Measurements from ENCODE around the gene SDHAF3. TPM values are rescaled to one million over a fixed set of nuclear protein-coding genes. Genes with fewer than 3 reads are reported as not detected.
"Not testable (repeated sequence)": the region's sequence is repeated elsewhere in the genome, so short reads cannot be mapped to it uniquely, and the experiment has no call there.

The SDHAF3 gene
- 7.8 TPM for total RNA-seq (2013)
- polyA plus RNA-seq (10 to 100 TPM in 2 of 3 donors, 1 to 10 TPM in 1; 2.9 to 23.3 (median 23.2) TPM), polyA minus RNA-seq (2.5 TPM in 2 replicates), total RNA-seq (0.08 to 3.3 (median 2.2) reads per million in 11 experiments)

DNA sequence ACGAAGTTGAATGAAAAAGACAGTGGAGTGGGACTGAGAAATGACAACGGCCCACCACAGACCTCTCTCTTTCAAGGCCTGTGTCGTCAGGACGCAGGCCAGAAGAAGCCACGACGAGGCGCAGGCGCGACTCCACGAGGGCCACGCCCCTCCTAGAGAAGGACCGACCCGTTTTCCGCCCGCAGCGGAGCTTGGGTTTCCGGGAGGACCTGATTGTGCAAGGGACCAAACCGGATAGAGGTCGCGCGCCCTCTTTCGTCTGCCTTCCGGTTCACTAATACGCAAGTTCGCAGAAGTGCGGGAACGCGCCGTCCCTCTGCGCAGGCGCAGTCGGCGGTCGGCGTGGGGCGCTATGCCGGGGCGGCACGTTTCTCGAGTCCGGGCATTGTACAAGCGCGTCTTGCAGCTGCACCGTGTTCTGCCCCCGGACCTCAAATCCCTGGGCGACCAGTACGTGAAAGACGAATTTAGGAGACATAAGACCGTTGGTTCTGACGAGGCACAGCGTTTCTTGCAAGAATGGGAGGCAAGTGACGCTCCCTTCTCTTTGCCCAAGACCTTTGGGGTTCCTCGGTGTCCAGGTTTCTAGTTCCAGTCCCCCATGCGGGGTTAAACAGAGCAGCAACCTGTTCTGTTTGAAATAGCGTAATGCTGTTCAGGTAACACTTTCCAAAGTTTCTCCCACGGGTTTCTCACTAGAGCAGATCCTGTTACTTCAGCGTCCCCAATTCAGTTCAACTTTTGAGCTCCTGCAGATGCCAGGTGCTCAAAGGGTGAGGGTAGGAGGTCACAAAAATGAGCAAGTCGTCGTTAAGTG, at the start of gene SDHAF3:
Gene SDHAF3, plus strand, starts transcription at position 327 of the 817 bp plus-strand sequence. Its CDS starts 26 bp downstream, at position 353.
- Histone ChIP-seq H3K4me3 (replicated peaks in 1 of 3; ENCODE audit: low read depth in 2 of 3, low read length in 3 of 3) (peak within 1 kb of the TSS; percentile 79 to 89 (median 80)), H4K20me1 (ENCODE audit: insufficient read depth, low read length) (no peaks in the 10 kb centered on the region), H3K79me2 (ENCODE audit: insufficient read depth, low read length) (no peaks in the 10 kb centered on the region), H3K27ac (ENCODE audit: low read depth in 1 of 2, low read length in 2 of 2) (peak within 1 kb of the TSS; percentile 65 to 86), H3K4me1 (ENCODE audit: control insufficient read depth in 1 of 2, insufficient read depth in 2 of 2, low read length in 2 of 2) (peaks cover 26 to 34% of the 10 kb centered on the region in 2 donors), H3K9me3 (replicated peaks in 1 of 2; ENCODE audit: control insufficient read depth in 1 of 2, insufficient read depth in 1 of 2, low read length in 2 of 2) (no peaks in the 10 kb centered on the region), H3K36me3 (replicated peaks in 1 of 2; ENCODE audit: control insufficient read depth in 1 of 2, insufficient read depth in 2 of 2, low read length in 2 of 2) (no peaks in the 10 kb centered on the region), H2AFZ (ENCODE audit: insufficient read depth, low read depth, low read length, poor library complexity, severe bottlenecking) (peak within 1 kb of the TSS; percentile 93), H3K4me2 (replicated peaks; ENCODE audit: extremely low read depth, low read length, poor library complexity, severe bottlenecking) (peak within 1 kb of the TSS; percentile 82), H3K27me3 (ENCODE audit: control insufficient read depth in 2 of 2, insufficient read depth in 2 of 2, low read length in 2 of 2) (no peaks in the 10 kb centered on the region), H3K9ac (ENCODE audit: insufficient read depth, low read length, poor library complexity, severe bottlenecking) (peak within 1 kb of the TSS; percentile 60)
- Mint-ChIP-seq H3K4me1 (peaks cover 34% of the 10 kb centered on the region), H3K9me3 (peaks cover 0 to 16% (median 7%) of the 10 kb centered on the region in 7 donors), H3K27me3 (ENCODE audit: low read depth in 3 of 3) (peaks cover 0 to 6% (median 3%) of the 10 kb centered on the region in 3 donors), H3K4me3 (peak within 1 kb of the TSS; percentile 92 to 98), H3K36me3 (peaks cover 4 to 9% of the 10 kb centered on the region in 2 donors), H3K27ac (peak within 1 kb of the TSS; percentile 92 to 96 (median 95))
- peak; percentile 97 to 98 (median 98) for DNase-seq
- TF ChIP-seq, protein P1, sequence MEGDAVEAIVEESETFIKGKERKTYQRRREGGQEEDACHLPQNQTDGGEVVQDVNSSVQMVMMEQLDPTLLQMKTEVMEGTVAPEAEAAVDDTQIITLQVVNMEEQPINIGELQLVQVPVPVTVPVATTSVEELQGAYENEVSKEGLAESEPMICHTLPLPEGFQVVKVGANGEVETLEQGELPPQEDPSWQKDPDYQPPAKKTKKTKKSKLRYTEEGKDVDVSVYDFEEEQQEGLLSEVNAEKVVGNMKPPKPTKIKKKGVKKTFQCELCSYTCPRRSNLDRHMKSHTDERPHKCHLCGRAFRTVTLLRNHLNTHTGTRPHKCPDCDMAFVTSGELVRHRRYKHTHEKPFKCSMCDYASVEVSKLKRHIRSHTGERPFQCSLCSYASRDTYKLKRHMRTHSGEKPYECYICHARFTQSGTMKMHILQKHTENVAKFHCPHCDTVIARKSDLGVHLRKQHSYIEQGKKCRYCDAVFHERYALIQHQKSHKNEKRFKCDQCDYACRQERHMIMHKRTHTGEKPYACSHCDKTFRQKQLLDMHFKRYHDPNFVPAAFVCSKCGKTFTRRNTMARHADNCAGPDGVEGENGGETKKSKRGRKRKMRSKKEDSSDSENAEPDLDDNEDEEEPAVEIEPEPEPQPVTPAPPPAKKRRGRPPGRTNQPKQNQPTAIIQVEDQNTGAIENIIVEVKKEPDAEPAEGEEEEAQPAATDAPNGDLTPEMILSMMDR (IDR thresholded peaks at IDR 0.05), result no peak
- intact Hi-C loops (cut with micrococcal nuclease), result no loop called here
- 0% methylated on average over 51 of the region's 59 CpGs for WGBS (ENCODE audit: insufficient coverage)

DNA sequence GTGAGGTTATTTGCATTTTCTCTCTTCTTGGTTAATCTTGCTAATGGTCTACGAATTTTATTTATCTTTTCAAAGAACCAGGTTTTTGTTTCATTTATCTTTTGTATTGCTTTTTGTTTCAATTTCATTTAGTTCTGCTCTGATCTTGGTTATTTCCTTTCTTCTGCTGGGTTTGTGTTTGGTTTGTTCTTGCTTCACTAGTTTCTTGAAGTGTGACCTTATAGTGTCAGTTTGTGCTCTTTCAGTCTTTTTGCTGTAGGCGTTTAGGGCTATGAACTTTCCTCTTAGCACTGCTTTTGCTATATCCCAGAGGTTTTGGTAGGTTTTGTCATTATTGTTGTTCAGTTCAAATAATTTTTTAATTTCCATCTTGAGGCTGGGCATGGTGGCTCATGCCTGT, 45.5 kb upstream of the SDHAF3 start:
- H2AFZ ChIP-seq (ENCODE audit: insufficient read depth, low read depth, low read length, poor library complexity, severe bottlenecking); H3K4me1 Mint-ChIP-seq; H3K27ac ChIP-seq (ENCODE audit: low read depth in 1 of 2, low read length in 2 of 2); H3K9me3 ChIP-seq (replicated peaks in 1 of 2; ENCODE audit: control insufficient read depth in 1 of 2, insufficient read depth in 1 of 2, low read length in 2 of 2); H3K4me2 ChIP-seq (replicated peaks; ENCODE audit: extremely low read depth, low read length, poor library complexity, severe bottlenecking); H3K27me3 ChIP-seq (ENCODE audit: control insufficient read depth in 2 of 2, insufficient read depth in 2 of 2, low read length in 2 of 2); H3K4me3 ChIP-seq (replicated peaks in 1 of 3; ENCODE audit: low read depth in 2 of 3, low read length in 3 of 3); H3K36me3 Mint-ChIP-seq; H3K27ac Mint-ChIP-seq; intact Hi-C loops (cut with micrococcal nuclease); H3K4me3 Mint-ChIP-seq; DNase-seq; H3K9ac ChIP-seq (ENCODE audit: insufficient read depth, low read length, poor library complexity, severe bottlenecking); H3K4me1 ChIP-seq (ENCODE audit: control insufficient read depth in 1 of 2, insufficient read depth in 2 of 2, low read length in 2 of 2); H3K79me2 ChIP-seq (ENCODE audit: insufficient read depth, low read length); H4K20me1 ChIP-seq (ENCODE audit: insufficient read depth, low read length); H3K36me3 ChIP-seq (replicated peaks in 1 of 2; ENCODE audit: control insufficient read depth in 1 of 2, insufficient read depth in 2 of 2, low read length in 2 of 2): not testable (repeated sequence)
- whole genome bisulfite sequencing (ENCODE audit: insufficient coverage), result no CpG with 5 or more reads among the region's 2 CpGs
- Mint-ChIP-seq H3K27me3 (ENCODE audit: low read depth in 3 of 3) (peaks cover 2 to 15% (median 4%) of the 10 kb centered on the region in 3 donors), H3K9me3 (peaks cover 3 to 19% (median 11%) of the 10 kb centered on the region in 7 donors)
